Neuronal stem cell (in vitro differentiated cells): ENCODE results near the gene CA9.

ENCODE experiments used
- DNase-seq: peaks from one replicate; pipeline ENCODE4 v3.0.0-alpha.2; 2013; ENCODE audit warnings: low spot score
- H2AFZ ChIP-seq: one replicate; pipeline ENCODE4 v1.6.1; 2013; ENCODE audit warnings: mild to moderate bottlenecking, low read length, inconsistent platforms
- H2AK5ac ChIP-seq: 2 replicates; pipeline ENCODE4 v1.6.1; 2013; ENCODE audit warnings: low read depth, mild to moderate bottlenecking, inconsistent platforms, low read length, moderate library complexity, mixed read lengths
- H2BK120ac ChIP-seq: 2 replicates; pipeline ENCODE4 v1.6.1; 2013; ENCODE audit warnings: low read depth, mild to moderate bottlenecking, inconsistent platforms, low read length, moderate library complexity, mixed read lengths
- H2BK12ac ChIP-seq: one replicate; pipeline ENCODE4 v1.6.1; 2013; ENCODE audit warnings: low read length, inconsistent platforms
- H2BK15ac ChIP-seq: 2 replicates; pipeline ENCODE4 v1.6.1; 2013; ENCODE audit warnings: mild to moderate bottlenecking, low read length, inconsistent platforms, mixed read lengths
- H2BK5ac ChIP-seq: one replicate; pipeline ENCODE4 v1.6.1; 2013; ENCODE audit warnings: inconsistent platforms, mild to moderate bottlenecking, low read length, moderate library complexity
- H3K14ac ChIP-seq: one replicate; pipeline ENCODE4 v1.6.1; 2013; ENCODE audit warnings: low read length, inconsistent platforms
- H3K18ac ChIP-seq: 2 replicates; pipeline ENCODE4 v1.6.1; 2013; ENCODE audit warnings: low read length, inconsistent platforms
- H3K23ac ChIP-seq: 2 replicates; pipeline ENCODE4 v1.6.1; 2013; ENCODE audit warnings: low read depth, mild to moderate bottlenecking, mixed read lengths, low read length, inconsistent platforms; ENCODE audit not compliant: poor library complexity
- H3K27ac ChIP-seq: replicated peaks from 3 replicates; pipeline ENCODE4 v1.5.1; 2013; ENCODE audit warnings: low read length, inconsistent platforms
- H3K27me3 ChIP-seq, 3 experiments: 2 replicates each; pipeline ENCODE4 v1.6.1; 2013; ENCODE audit warnings: low read length in 3 of 3, mild to moderate bottlenecking in 2 of 3, inconsistent platforms in 1 of 3, low read depth in 1 of 3, mixed read lengths in 1 of 3, moderate library complexity in 1 of 3; ENCODE audit not compliant: control insufficient read depth in 3 of 3, insufficient read depth in 3 of 3
- H3K36me3 ChIP-seq, 2 donors: replicated peaks in 1 of 2; 2 replicates each; pipeline ENCODE4 v1.6.1; 2013; ENCODE audit warnings: low read length in 2 of 2; ENCODE audit not compliant: control insufficient read depth in 2 of 2, insufficient read depth in 2 of 2
- H3K4ac ChIP-seq: 2 replicates; pipeline ENCODE4 v1.6.1; 2013; ENCODE audit warnings: inconsistent platforms, mild to moderate bottlenecking, low read length, moderate library complexity
- H3K4me1 ChIP-seq, 2 donors: 1 replicate in 1 of 2; 2 replicates in 1 of 2; pipeline ENCODE4 v1.6.1; 2013; ENCODE audit warnings: low read length in 2 of 2, low read depth in 1 of 2; ENCODE audit not compliant: control insufficient read depth in 2 of 2, insufficient read depth in 1 of 2
- H3K4me2 ChIP-seq: one replicate; pipeline ENCODE4 v1.6.1; 2013; ENCODE audit warnings: mild to moderate bottlenecking, low read length, inconsistent platforms; ENCODE audit not compliant: insufficient read depth, poor library complexity, severe bottlenecking
- H3K4me3 ChIP-seq, 2 donors: 2 replicates each; pipeline ENCODE4 v1.5.1; 2013; ENCODE audit warnings: low read length in 2 of 2, mild to moderate bottlenecking in 2 of 2, inconsistent platforms in 1 of 2, moderate library complexity in 1 of 2
- H3K79me1 ChIP-seq: one replicate; pipeline ENCODE4 v1.6.1; 2013; ENCODE audit warnings: low read depth, mild to moderate bottlenecking, inconsistent platforms, low read length, moderate library complexity
- H3K9ac ChIP-seq: one replicate; pipeline ENCODE4 v1.6.1; 2013; ENCODE audit warnings: mild to moderate bottlenecking, low read depth, low read length, inconsistent platforms; ENCODE audit not compliant: poor library complexity
- H3K9me3 ChIP-seq, 2 donors: replicated peaks in 1 of 2; 2 replicates each; pipeline versions ENCODE3 to v1.6.1; 2013; ENCODE audit warnings: low read length in 2 of 2, mild to moderate bottlenecking in 2 of 2, inconsistent platforms in 1 of 2, low read depth in 1 of 2, mixed read lengths in 1 of 2, moderate library complexity in 1 of 2; ENCODE audit not compliant: control insufficient read depth in 2 of 2, insufficient read depth in 1 of 2
- H4K8ac ChIP-seq: one replicate; pipeline ENCODE4 v1.6.1; 2013; ENCODE audit warnings: low read depth, mild to moderate bottlenecking, inconsistent platforms, low read length, moderate library complexity
- H4K91ac ChIP-seq: one replicate; pipeline ENCODE4 v1.6.1; 2013; ENCODE audit warnings: low read length, low read depth, mild to moderate bottlenecking, inconsistent platforms; ENCODE audit not compliant: poor library complexity
- WGBS, 2 donors: extraction: QIAGEN DNeasy Blood & Tissue Kit; methylation state at CpG; one replicate each; pipeline ENCODE4 v1.1.7; 2013; ENCODE audit warnings: missing lambda C conversion rate in 2 of 2, mixed read lengths in 1 of 2; ENCODE audit not compliant: insufficient read length in 2 of 2, insufficient replicate concordance in 1 of 2; ENCODE audit errors: extremely low coverage in 2 of 2; 5-methylcytosine and 5-hydroxymethylcytosine counted together

The CA9 gene

GRCh38 chr9:35726931-35727330, 53.2 kb downstream of the CA9 start:
- H2BK15ac ChIP-seq: peak overlapping the region; percentile 12
- peaks cover 41% of the 10 kb centered on the region in 2 donors for H3K4me1 ChIP-seq
- H3K9ac ChIP-seq: no peak overlapping the region
- no peak overlapping the region for H3K4me3 ChIP-seq
- peak overlapping the region; percentile 91 for H2BK12ac ChIP-seq
- H4K8ac ChIP-seq: no peak overlapping the region
- peak overlapping the region; percentile 1 for H2BK120ac ChIP-seq
- H2AFZ ChIP-seq: no peak overlapping the region
- peak overlapping the region; percentile 91 for H3K27ac ChIP-seq
- peak overlapping the region; percentile 52 for H3K4me2 ChIP-seq
- H3K79me1 ChIP-seq: peaks cover 3% of the 10 kb centered on the region
- H3K14ac ChIP-seq: no peak overlapping the region
- no peak for DNase-seq
- H3K27me3 ChIP-seq: no peaks in the 10 kb centered on the region
- peak overlapping the region; percentile 27 for H3K4ac ChIP-seq
- H2AK5ac ChIP-seq: peak overlapping the region; percentile 34
- no peaks in the 10 kb centered on the region for H3K9me3 ChIP-seq
- no CpG with 5 or more reads among the region's 3 CpGs for WGBS, 2 donors
- H2BK5ac ChIP-seq: no peak overlapping the region
- peaks cover 30 to 60% of the 10 kb centered on the region in 2 donors for H3K36me3 ChIP-seq
- H4K91ac ChIP-seq: peak overlapping the region; percentile 74
- H3K23ac ChIP-seq: peak overlapping the region; percentile 66
- peak overlapping the region; percentile 82 for H3K18ac ChIP-seq

DNA sequence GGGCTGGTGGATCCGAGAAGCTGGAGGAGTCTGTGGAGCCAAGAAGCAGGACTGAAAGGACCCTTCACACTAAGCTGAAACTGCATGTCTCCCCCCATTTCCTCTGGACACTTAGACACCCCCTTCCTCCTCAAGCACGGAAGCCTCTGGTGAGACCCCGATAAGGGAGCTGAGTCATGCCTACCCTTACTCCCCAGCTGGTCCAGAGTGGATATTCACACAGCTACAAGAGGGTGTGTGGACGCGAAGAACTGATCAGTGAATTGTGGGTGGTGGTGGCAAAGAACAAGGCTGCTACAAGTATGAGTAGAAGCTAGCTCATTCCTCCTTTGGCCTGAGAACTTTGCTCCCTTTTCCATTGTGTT, 53.9 kb downstream of the CA9 start:
- Histone ChIP-seq H2BK120ac (peak overlapping the region; percentile 1), H2AK5ac (peak overlapping the region; percentile 34), H2BK15ac (no peak overlapping the region), H3K36me3 (peaks cover 24 to 53% of the 10 kb centered on the region in 2 donors), H3K18ac (peak overlapping the region; percentile 91), H3K4me3 (no peak overlapping the region), H3K4ac (no peak overlapping the region), H3K27me3 (no peaks in the 10 kb centered on the region), H2BK5ac (peak overlapping the region; percentile 43), H2BK12ac (no peak overlapping the region), H3K9me3 (no peaks in the 10 kb centered on the region), H3K4me2 (peak overlapping the region; percentile 52), H3K4me1 (peaks cover 41% of the 10 kb centered on the region in 2 donors), H3K23ac (no peak overlapping the region), H3K27ac (peak overlapping the region; percentile 91), H3K14ac (no peak overlapping the region), H4K91ac (peak overlapping the region; percentile 81), H3K9ac (no peak overlapping the region), H2AFZ (no peak overlapping the region), H4K8ac (no peak overlapping the region), H3K79me1 (peaks cover 3% of the 10 kb centered on the region)
- no peak for DNase-seq
- WGBS, 2 donors: no CpG with 5 or more reads among the region's 5 CpGs

DNA sequence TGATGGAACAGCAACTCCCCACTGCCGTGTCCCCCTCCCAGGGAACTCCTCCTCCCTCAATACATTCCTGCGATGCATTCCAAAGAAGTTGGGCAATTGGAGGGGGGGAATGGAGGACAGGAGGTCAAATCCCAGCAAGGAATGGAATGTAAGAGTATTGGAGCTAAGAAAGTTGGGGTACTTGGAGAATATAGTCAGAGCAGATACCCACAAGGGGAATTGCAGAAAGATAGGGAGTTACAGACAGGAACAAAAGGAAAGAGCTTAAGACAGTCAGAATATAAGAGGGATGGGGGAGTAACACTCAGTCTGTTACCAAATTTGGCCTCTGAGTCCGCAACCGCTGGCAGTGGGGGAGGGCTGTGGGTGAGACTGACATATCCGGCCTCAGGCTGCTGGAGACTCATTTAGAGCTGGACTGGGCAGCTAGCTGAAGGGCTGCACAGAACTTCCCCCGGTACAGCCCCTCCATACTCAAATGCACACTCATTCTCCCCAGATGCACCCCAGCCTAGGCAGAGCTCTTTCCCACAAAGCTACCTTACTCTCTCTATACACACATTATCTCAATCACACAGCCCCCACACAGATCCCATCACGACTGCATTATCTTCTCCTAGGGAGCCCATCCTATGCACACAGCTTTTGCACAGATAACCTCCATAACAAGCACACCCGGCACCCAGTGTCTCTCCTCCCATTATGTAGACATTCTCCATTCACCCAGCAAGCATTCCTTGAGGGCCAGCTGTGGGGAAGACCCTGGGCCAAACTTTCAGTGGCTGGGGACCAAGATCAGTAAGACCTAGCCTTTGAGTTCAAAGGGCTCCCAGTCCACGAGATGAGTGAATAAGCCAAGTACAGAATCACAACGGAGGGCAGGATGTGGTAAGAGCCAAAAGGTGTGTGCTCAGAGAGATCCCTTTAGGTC, 54.6 kb downstream of the CA9 start:
- Histone ChIP-seq H3K27ac (peak overlapping the region; percentile 91), H3K4me2 (peak overlapping the region; percentile 52), H3K9ac (no peak overlapping the region), H2AK5ac (no peak overlapping the region), H3K27me3 (no peaks in the 10 kb centered on the region), H3K4ac (no peak overlapping the region), H2BK120ac (peak overlapping the region; percentile 1), H3K14ac (no peak overlapping the region), H4K8ac (no peak overlapping the region), H3K79me1 (peaks cover 3% of the 10 kb centered on the region), H3K9me3 (no peaks in the 10 kb centered on the region), H4K91ac (peak overlapping the region; percentile 81), H2AFZ (no peak overlapping the region), H3K4me3 (peak overlapping the region in 1 of 2 donors; percentile 38), H2BK12ac (no peak overlapping the region), H3K18ac (peak overlapping the region; percentile 38), H2BK5ac (no peak overlapping the region), H3K23ac (no peak overlapping the region), H2BK15ac (no peak overlapping the region), H3K36me3 (peaks cover 21 to 46% of the 10 kb centered on the region in 2 donors), H3K4me1 (peaks cover 41 to 46% of the 10 kb centered on the region in 2 donors)
- DNase-seq: peak; percentile 72
- WGBS, 2 donors: no CpG with 5 or more reads among the region's 10 CpGs

DNA sequence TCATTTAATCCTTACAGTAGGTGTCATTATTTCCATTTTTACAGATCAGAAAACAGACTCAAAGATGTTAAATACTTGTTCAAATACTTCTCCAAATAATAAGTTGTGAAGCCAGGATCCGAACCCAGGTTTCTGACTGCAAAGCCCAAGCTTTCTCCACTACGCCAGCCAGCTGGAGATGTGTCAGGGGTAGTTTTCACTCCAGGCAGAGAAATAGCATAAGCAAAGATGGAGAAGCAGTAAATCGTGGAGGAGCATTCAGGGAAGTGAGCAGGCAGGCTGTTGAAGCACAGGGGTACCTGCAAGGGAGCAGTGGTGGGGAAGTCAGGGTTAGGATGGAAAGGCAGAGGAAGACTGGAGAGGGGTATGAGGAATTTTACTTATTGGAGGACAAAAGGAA, 55.4 kb downstream of the CA9 start:
- no peaks in the 10 kb centered on the region for H3K27me3 ChIP-seq
- peak overlapping the region in 1 of 2 donors; percentile 12 for H3K4me3 ChIP-seq
- no peak overlapping the region for H4K8ac ChIP-seq
- WGBS, 2 donors: no CpG with 5 or more reads among the region's 3 CpGs
- peak overlapping the region; percentile 61 for H3K18ac ChIP-seq
- H2AFZ ChIP-seq: no peak overlapping the region
- H3K14ac ChIP-seq: no peak overlapping the region
- H3K4ac ChIP-seq: no peak overlapping the region
- H2AK5ac ChIP-seq: peak overlapping the region; percentile 57
- H2BK15ac ChIP-seq: no peak overlapping the region
- H3K36me3 ChIP-seq: peaks cover 15 to 46% of the 10 kb centered on the region in 2 donors
- no peak overlapping the region for H4K91ac ChIP-seq
- no peak overlapping the region for H2BK5ac ChIP-seq
- H3K23ac ChIP-seq: no peak overlapping the region
- H3K9me3 ChIP-seq: no peaks in the 10 kb centered on the region
- H3K9ac ChIP-seq: no peak overlapping the region
- no peak overlapping the region for H2BK120ac ChIP-seq
- peaks cover 46 to 48% of the 10 kb centered on the region in 2 donors for H3K4me1 ChIP-seq
- DNase-seq: no peak
- no peak overlapping the region for H2BK12ac ChIP-seq
- H3K27ac ChIP-seq: peak overlapping the region; percentile 79
- peak overlapping the region; percentile 36 for H3K4me2 ChIP-seq
- H3K79me1 ChIP-seq: peaks cover 3% of the 10 kb centered on the region
